HepG2 (cell line): ENCODE data around the gene PRSS36. TPM values are rescaled to one million over a fixed set of nuclear protein-coding genes. Genes with fewer than 3 reads are reported as not detected.

Experiments
- DRAP1 ChIP-seq: IDR thresholded peaks from 2 replicates; pipeline ENCODE4 v1.6.1; 2016; ENCODE audit warnings: missing genetic modification reagents, missing compliant biosample characterization
- FOXO1 ChIP-seq: sonication (generic); formaldehyde crosslinking; IDR thresholded peaks from 2 replicates; pipeline ENCODE4 v1.4.0; 2020; ENCODE audit warnings: missing genetic modification reagents
- KDM5A ChIP-seq: fragments of 200-600 bp; sonication (generic); IDR thresholded peaks from 2 replicates; pipeline ENCODE4 v1.7.0; 2018; ENCODE audit warnings: antibody characterized with exemption, mild to moderate bottlenecking, low read length, borderline replicate concordance
- MTA1 ChIP-seq: sonication (generic); formaldehyde crosslinking; IDR thresholded peaks from 2 replicates; pipeline ENCODE4 v1.4.0; 2020; ENCODE audit warnings: missing genetic modification reagents, mild to moderate bottlenecking, borderline replicate concordance
- PAWR ChIP-seq: sonication (generic); formaldehyde crosslinking; IDR thresholded peaks from 2 replicates; pipeline ENCODE4 v1.4.0; 2020; ENCODE audit warnings: missing genetic modification reagents, mild to moderate bottlenecking, borderline replicate concordance
- PAX8 ChIP-seq: sonication (generic); formaldehyde crosslinking; IDR thresholded peaks from 2 replicates; pipeline ENCODE4 v1.8.0; 2022; ENCODE audit warnings: mild to moderate bottlenecking, missing genetic modification reagents, borderline replicate concordance
- REPIN1 ChIP-seq: sonication (generic); formaldehyde crosslinking; IDR thresholded peaks from 2 replicates; pipeline ENCODE4 v1.8.0; 2022; ENCODE audit warnings: missing genetic modification reagents, low read depth, mild to moderate bottlenecking, borderline replicate concordance
- SCMH1 ChIP-seq: sonication (generic); formaldehyde crosslinking; IDR thresholded peaks from 2 replicates; pipeline ENCODE4 v1.9.0; 2021; ENCODE audit warnings: missing genetic modification reagents, mild to moderate bottlenecking, borderline replicate concordance
- ZFP90 ChIP-seq: sonication (generic); formaldehyde crosslinking; IDR thresholded peaks from 2 replicates; pipeline ENCODE4 v1.8.0; 2022; ENCODE audit warnings: missing genetic modification reagents, mild to moderate bottlenecking, inconsistent platforms, borderline replicate concordance
- ZNF557 ChIP-seq: sonication (generic); formaldehyde crosslinking; IDR thresholded peaks from 2 replicates; pipeline ENCODE4 v1.4.0; 2020; ENCODE audit warnings: missing genetic modification reagents
- ZNF619 ChIP-seq: sonication (generic); formaldehyde crosslinking; IDR thresholded peaks from 2 replicates; pipeline ENCODE4 v1.4.0; 2020; ENCODE audit warnings: mild to moderate bottlenecking, missing genetic modification reagents
- ZNF670 ChIP-seq: sonication (generic); formaldehyde crosslinking; IDR thresholded peaks from 2 replicates; pipeline ENCODE4 v1.8.0; 2022; ENCODE audit warnings: mild to moderate bottlenecking, missing genetic modification reagents, borderline replicate concordance
- ZNF781 ChIP-seq: sonication (generic); formaldehyde crosslinking; IDR thresholded peaks from 2 replicates; pipeline ENCODE4 v1.5.1; 2020; ENCODE audit warnings: borderline replicate concordance, mild to moderate bottlenecking, missing genetic modification reagents; ENCODE audit errors: not compliant biosample characterization
- polyA plus RNA-seq, 8 experiments: library from polyadenylated mRNA; depleted of rRNA in 3 of 8; stranded (reverse) in 7 of 8; unstranded in 1 of 8; fragments of >200 nt; fragmentation: Illumina TruSeq in 4 of 8; extraction: Trizol in 4 of 8; gene quantifications; 2 replicates each; pipeline versions ENCODE4 v1.2.1 to v1.2.3, GENCODE V29; 2011 to 2016; ENCODE audit warnings: low read depth in 4 of 8, missing spikeins in 1 of 8, mixed read lengths in 1 of 8; ENCODE audit not compliant: insufficient read depth in 1 of 8
- total RNA-seq, 5 experiments: library from RNA; depleted of rRNA; stranded (reverse); fragments of >200 nt; fragmentation: Illumina TruSeq; extraction: Trizol; gene quantifications; 2 replicates each; pipeline ENCODE4 v1.2.3, GENCODE V29; 2016; ENCODE audit warnings: low read depth in 1 of 5
- TF ChIP-seq, protein P1 (sequence below): sonication (generic); formaldehyde crosslinking; IDR thresholded peaks from 2 replicates; pipeline ENCODE4; 2020; ENCODE audit warnings: missing genetic modification reagents, mild to moderate bottlenecking, borderline replicate concordance
- TF ChIP-seq, protein P2 (sequence below): sonication (generic); formaldehyde crosslinking; IDR thresholded peaks from 2 replicates; pipeline ENCODE4 v1.5.0; 2020; ENCODE audit warnings: mild to moderate bottlenecking, missing genetic modification reagents

Gene PRSS36
- total and polyA plus RNA-seq, 2 of the 13 experiments (the other 11 are each of a cell fraction or from before 2014, with no cell fraction given), result 1.5 to 2.1 TPM

DNA sequence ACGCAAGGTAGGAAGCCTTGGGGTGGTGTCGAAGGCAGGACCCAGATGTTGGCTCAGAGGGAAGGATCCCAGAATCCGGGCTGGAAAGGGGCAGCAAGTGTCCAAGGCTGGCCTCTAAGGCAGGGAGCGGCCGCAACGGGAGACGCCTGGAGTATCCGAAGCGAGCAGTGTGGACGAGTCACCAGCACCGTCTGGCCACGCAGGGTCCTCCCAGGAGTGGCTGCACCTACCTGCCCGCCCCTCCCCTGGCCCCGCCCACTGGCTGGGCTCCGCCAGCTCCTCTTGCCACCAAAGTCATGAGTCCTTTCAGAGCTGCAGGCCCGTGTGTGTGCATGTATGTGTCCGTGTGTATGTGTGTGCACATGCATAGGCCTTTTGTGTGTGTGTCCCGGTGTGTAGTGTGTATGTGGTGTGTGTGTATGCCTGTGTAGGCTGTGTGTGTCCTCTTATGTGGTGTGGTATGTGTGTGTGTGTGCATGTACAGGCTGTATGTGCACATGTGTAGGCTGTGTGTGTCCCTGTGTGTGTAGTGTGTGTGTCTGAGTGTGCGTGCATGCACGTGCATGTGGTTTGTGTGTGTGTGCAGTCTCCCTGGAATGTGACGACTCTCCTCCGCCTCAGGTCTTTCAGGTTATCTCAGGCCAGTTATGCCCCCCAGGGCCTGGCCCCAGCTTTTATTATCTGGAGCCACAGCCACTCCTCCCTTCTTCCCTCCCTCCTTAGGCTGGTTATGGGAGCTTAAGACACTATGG, 14.2 kb downstream of the PRSS36 start, which contains the start of gene PRSS8 (continued):
- TF ChIP-seq, protein P1, sequence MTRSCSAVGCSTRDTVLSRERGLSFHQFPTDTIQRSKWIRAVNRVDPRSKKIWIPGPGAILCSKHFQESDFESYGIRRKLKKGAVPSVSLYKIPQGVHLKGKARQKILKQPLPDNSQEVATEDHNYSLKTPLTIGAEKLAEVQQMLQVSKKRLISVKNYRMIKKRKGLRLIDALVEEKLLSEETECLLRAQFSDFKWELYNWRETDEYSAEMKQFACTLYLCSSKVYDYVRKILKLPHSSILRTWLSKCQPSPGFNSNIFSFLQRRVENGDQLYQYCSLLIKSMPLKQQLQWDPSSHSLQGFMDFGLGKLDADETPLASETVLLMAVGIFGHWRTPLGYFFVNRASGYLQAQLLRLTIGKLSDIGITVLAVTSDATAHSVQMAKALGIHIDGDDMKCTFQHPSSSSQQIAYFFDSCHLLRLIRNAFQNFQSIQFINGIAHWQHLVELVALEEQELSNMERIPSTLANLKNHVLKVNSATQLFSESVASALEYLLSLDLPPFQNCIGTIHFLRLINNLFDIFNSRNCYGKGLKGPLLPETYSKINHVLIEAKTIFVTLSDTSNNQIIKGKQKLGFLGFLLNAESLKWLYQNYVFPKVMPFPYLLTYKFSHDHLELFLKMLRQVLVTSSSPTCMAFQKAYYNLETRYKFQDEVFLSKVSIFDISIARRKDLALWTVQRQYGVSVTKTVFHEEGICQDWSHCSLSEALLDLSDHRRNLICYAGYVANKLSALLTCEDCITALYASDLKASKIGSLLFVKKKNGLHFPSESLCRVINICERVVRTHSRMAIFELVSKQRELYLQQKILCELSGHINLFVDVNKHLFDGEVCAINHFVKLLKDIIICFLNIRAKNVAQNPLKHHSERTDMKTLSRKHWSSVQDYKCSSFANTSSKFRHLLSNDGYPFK (CRISPR knock-in tag), result peak; percentile 17; the same call in 1 of the 2 replicates
- TF ChIP-seq PAX8 (0 out of 2 replicates have a peak, but pooled peaks have one; percentile 37), ZNF781 (CRISPR knock-in tag) (no peak), ZNF619 (no peak), DRAP1 (CRISPR knock-in tag) (peak; percentile 25; the same call in 1 of the 2 replicates), ZFP90 (no peak), PAWR (no peak), FOXO1 (CRISPR knock-in tag) (0 out of 2 replicates have a peak, but pooled peaks have one; percentile 5), REPIN1 (CRISPR knock-in tag) (no peak), KDM5A (no peak), MTA1 (CRISPR knock-in tag) (peak; percentile 42; the same call in 1 of the 2 replicates), ZNF557 (CRISPR knock-in tag) (no peak), ZNF670 (0 out of 2 replicates have a peak, but pooled peaks have one; percentile 48), SCMH1 (CRISPR knock-in tag) (no peak)
- TF ChIP-seq, protein P2, sequence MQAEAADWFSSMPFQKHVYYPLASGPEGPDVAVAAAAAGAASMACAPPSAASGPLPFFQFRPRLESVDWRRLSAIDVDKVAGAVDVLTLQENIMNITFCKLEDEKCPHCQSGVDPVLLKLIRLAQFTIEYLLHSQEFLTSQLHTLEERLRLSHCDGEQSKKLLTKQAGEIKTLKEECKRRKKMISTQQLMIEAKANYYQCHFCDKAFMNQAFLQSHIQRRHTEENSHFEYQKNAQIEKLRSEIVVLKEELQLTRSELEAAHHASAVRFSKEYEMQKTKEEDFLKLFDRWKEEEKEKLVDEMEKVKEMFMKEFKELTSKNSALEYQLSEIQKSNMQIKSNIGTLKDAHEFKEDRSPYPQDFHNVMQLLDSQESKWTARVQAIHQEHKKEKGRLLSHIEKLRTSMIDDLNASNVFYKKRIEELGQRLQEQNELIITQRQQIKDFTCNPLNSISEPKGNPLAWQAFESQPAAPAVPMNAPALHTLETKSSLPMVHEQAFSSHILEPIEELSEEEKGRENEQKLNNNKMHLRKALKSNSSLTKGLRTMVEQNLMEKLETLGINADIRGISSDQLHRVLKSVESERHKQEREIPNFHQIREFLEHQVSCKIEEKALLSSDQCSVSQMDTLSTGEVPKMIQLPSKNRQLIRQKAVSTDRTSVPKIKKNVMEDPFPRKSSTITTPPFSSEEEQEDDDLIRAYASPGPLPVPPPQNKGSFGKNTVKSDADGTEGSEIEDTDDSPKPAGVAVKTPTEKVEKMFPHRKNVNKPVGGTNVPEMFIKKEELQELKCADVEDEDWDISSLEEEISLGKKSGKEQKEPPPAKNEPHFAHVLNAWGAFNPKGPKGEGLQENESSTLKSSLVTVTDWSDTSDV (CRISPR knock-in tag), result 0 out of 2 replicates have a peak, but pooled peaks have one; percentile 4
